Bronchial epithelial cell (primary cell): ENCODE results near the gene MAP7. TPM values are rescaled to one million over a fixed set of nuclear protein-coding genes. Genes with fewer than 3 reads are reported as not detected.
"Not testable (repeated sequence)": the region's sequence is repeated elsewhere in the genome, so short reads cannot be mapped to it uniquely, and the experiment has no call there.

ENCODE experiments used
- DNase-seq: peaks from one replicate; pipeline ENCODE4 v3.0.0-alpha.2; 2010; ENCODE audit warnings: low read depth
- FAIRE-seq: peaks from 2 replicates; lab custom pipeline; 2011; peaks lifted over from hg19 to GRCh38; lab: Jason Lieb, UNC
- H3K27me3 ChIP-seq: 2 replicates; pipeline ENCODE4 v1.5.1; 2011; ENCODE audit warnings: low read length; ENCODE audit not compliant: control insufficient read depth, insufficient read depth
- H3K36me3 ChIP-seq: 2 replicates; pipeline ENCODE4 v1.5.1; 2011; ENCODE audit warnings: low read length; ENCODE audit not compliant: control insufficient read depth, insufficient read depth
- H3K4me3 ChIP-seq: 2 replicates; pipeline ENCODE4 v1.5.1; 2011; ENCODE audit warnings: mild to moderate bottlenecking, low read depth, low read length, control low read depth
- CTCF ChIP-seq: IDR thresholded peaks from 2 replicates; pipeline ENCODE4 v1.5.1; 2011; ENCODE audit warnings: mild to moderate bottlenecking, moderate library complexity, low read length, control low read depth, inconsistent platforms; ENCODE audit not compliant: insufficient read depth, severe bottlenecking
- total RNA-seq: library from RNA; depleted of rRNA; stranded (reverse); fragments of >200 nt; gene quantifications from 2 replicates; pipeline ENCODE4 v1.2.1, GENCODE V29; 2014

The MAP7 gene
- total RNA-seq, 1 donor from 2014 or later = 30.8 TPM

GRCh38 chr6:136494710-136495109 is 55.5 kb downstream of the MAP7 start:
- no peak for TF ChIP-seq CTCF
- Histone ChIP-seq H3K4me3 (no peak overlapping the region), H3K27me3 (no peaks in the 10 kb centered on the region), H3K36me3 (no peaks in the 10 kb centered on the region)
- no peak for DNase-seq
- no peak for FAIRE-seq

- H3K4me3 ChIP-seq = no peak overlapping the region
- FAIRE-seq (no peak), DNase-seq (no peak)
- H3K36me3 ChIP-seq = no peaks in the 10 kb centered on the region
- no peaks in the 10 kb centered on the region for H3K27me3 ChIP-seq
- TF ChIP-seq CTCF = no peak
Measured at GRCh38 chr6:136494059-136494458, 56.2 kb downstream of the MAP7 start.

- no peaks in the 10 kb centered on the region for H3K36me3 ChIP-seq
- DNase-seq (no peak), FAIRE-seq (no peak)
- H3K27me3 ChIP-seq = no peaks in the 10 kb centered on the region
- no peak for TF ChIP-seq CTCF
- H3K4me3 ChIP-seq = no peak overlapping the region
Measured at GRCh38 chr6:136492409-136492808, 57.8 kb downstream of the MAP7 start.

- DNase-seq = no peak
- H3K36me3 ChIP-seq = no peaks in the 10 kb centered on the region
- no peak for TF ChIP-seq CTCF
- no peaks in the 10 kb centered on the region for H3K27me3 ChIP-seq
- H3K4me3 ChIP-seq = no peak overlapping the region
- no peak for FAIRE-seq
Measured at GRCh38 chr6:136491754-136492153, 58.5 kb downstream of the MAP7 start.

GRCh38 chr6:136491251-136491650 is 59.0 kb downstream of the MAP7 start:
- H3K4me3 ChIP-seq = no peak overlapping the region
- H3K36me3 ChIP-seq = no peaks in the 10 kb centered on the region
- DNase-seq (no peak), FAIRE-seq (no peak)
- no peak for TF ChIP-seq CTCF
- H3K27me3 ChIP-seq = no peaks in the 10 kb centered on the region

- not testable (repeated sequence) for H3K4me3 ChIP-seq, H3K36me3 ChIP-seq, FAIRE-seq, H3K27me3 ChIP-seq
- DNase-seq = peak; percentile 41
Measured at GRCh38 chr6:136489689-136490033, 60.6 kb downstream of the MAP7 start.
